H7 (cell line): ENCODE measurements around the gene TRAPPC11. TPM values are rescaled to one million over a fixed set of nuclear protein-coding genes. Genes with fewer than 3 reads are reported as not detected.
"Not testable (repeated sequence)": the region's sequence is repeated elsewhere in the genome, so short reads cannot be mapped to it uniquely, and the experiment has no call there.

ENCODE experiments used
- DNase-seq: peaks from one replicate; pipeline ENCODE4 v3.0.0; 2012
- H3K27me3 ChIP-seq: 2 replicates; pipeline ENCODE4 v1.6.0; 2011; ENCODE audit warnings: mild to moderate bottlenecking, low read length; ENCODE audit not compliant: control insufficient read depth, insufficient read depth
- H3K36me3 ChIP-seq: replicated peaks from 2 replicates; pipeline ENCODE4 v1.5.1; 2011; ENCODE audit warnings: low read length; ENCODE audit not compliant: control insufficient read depth, insufficient read depth
- H3K4me3 ChIP-seq: 2 replicates; pipeline ENCODE4 v1.5.1; 2011; ENCODE audit warnings: low read depth, mild to moderate bottlenecking, control low read depth, low read length, moderate library complexity; ENCODE audit not compliant: insufficient read depth
- total RNA-seq: library from RNA; depleted of rRNA; stranded (reverse); fragments of >200 nt; shearing (Covaris generic); gene quantifications from 2 replicates; pipeline ENCODE4 v1.2.3, GENCODE V29; 2014; rRNA removed

The TRAPPC11 gene
- total RNA-seq = 27.1 and 43.0 TPM in 2 replicates

DNA sequence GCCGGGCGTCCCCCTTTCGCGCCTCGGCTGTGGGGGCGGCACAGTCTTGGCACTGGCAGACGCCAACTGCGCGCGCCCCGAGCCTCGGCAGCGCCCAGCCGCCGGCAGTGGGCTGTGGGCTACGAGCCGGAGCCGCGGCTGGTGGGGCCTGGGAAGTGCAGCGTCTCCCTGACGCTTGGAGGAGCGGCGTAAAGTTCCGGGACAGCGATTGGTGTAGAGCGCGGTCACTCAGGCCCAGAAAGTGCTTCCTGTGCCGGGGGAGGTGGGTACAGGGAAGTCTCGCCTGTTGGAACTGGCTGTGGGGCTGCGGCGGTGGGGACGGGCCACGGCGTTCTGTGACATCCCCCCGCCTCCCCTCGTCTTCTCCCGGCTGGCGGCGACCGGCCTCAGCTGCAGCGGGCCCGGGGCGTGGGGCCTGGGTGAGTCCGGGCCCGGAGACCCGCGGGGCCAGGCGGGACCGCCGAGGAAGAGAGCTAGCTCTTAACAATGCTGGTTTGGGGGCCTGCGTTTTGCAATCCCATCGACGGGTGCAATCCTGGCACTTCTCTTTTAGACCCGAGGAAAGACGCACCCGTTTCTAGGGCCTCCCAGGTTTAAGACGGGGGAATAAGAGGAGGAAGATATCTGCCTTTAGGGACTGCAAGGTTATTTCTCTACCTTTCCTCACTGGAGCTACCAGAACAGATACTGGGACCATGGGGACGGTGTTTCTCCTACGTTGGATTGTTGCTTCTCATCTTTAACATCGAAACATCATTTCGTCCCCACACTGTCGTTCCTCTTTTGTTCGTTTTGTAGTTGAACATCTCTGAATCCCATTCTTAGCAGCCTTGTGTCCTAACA is at the start of gene TRAPPC11, which contains the start of gene RWDD4:
Gene TRAPPC11 (plus strand): TSS at position 265 of the 843 bp plus-strand sequence. CDS start 4,575 bp downstream, outside the sequence.
Gene RWDD4 (minus strand): TSS at position 157 of the 843 bp plus-strand sequence. CDS start 233 bp downstream, outside the sequence.
- DNase-seq = peak; percentile 98
- H3K4me3 ChIP-seq = peak within 1 kb of the TSS; percentile 72
- no peaks in the 10 kb centered on the region for H3K27me3 ChIP-seq
- H3K36me3 ChIP-seq = no peaks in the 10 kb centered on the region

GRCh38 chr4:183610033-183610432 is 49.1 kb upstream of the TRAPPC11 start:
- Histone ChIP-seq H3K4me3 (no peak overlapping the region), H3K27me3 (no peaks in the 10 kb centered on the region), H3K36me3 (no peaks in the 10 kb centered on the region)
- no peak for DNase-seq

DNA sequence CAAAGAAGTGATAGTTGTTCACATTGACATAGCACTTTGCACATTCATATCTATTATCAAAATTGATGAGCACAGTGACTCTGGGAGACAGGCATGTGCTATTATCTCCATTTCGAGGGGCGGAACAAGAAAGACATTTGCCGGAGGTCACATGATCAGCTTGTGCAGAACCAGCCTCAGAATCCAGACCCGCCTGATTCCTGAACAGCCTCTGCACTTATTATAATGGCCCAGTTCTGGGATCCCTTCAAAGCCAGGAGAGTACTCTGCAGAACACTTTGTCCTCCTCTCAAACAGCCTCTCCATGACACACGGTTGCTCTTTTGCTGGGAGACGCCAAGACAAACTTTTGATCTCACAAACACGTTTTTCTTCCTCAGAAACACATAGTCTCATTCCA is 48.5 kb upstream of the TRAPPC11 start:
- H3K27me3 ChIP-seq = no peaks in the 10 kb centered on the region
- H3K4me3 ChIP-seq = no peak overlapping the region
- no peak for DNase-seq
- H3K36me3 ChIP-seq = no peaks in the 10 kb centered on the region

- no peaks in the 10 kb centered on the region for H3K36me3 ChIP-seq
- H3K27me3 ChIP-seq = no peaks in the 10 kb centered on the region
- no peak for DNase-seq
- no peak overlapping the region for H3K4me3 ChIP-seq
These were observed 47.8 kb upstream of the TRAPPC11 start for GRCh38 chr4:183611210-183611830.

GRCh38 chr4:183612329-183613250 is 46.5 kb upstream of the TRAPPC11 start:
- DNase-seq = no peak
- no peaks in the 10 kb centered on the region for H3K36me3 ChIP-seq
- no peaks in the 10 kb centered on the region for H3K27me3 ChIP-seq

DNA sequence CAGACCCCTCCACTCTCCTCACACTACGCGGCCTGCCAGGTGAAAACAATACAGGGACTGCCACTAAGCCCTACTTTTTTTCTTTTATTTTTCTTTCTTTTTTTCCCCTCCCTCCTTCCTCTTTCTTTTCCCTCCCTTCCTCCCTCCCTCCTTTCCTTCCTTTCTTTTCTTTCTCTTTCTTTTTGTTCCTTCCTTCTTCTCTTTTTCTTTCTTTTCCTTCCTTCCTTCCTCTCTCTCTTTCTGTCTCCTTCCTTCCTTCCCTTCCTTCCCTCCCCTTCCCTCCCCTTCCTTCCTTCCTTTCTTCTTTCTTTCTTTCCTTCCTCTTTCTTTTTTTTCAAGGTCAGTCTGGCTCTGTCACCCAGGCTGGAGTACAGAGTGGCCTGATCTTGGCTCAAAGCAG is 42.0 kb upstream of the TRAPPC11 start:
- DNase-seq = no peak
- Histone ChIP-seq H3K36me3 (no peaks in the 10 kb centered on the region), H3K27me3 (no peaks in the 10 kb centered on the region), H3K4me3 (no peak overlapping the region)

More at GRCh38 chr4:183612329-183613250, 46.5 kb upstream of the TRAPPC11 start:
- no peak overlapping the region for H3K4me3 ChIP-seq

DNA sequence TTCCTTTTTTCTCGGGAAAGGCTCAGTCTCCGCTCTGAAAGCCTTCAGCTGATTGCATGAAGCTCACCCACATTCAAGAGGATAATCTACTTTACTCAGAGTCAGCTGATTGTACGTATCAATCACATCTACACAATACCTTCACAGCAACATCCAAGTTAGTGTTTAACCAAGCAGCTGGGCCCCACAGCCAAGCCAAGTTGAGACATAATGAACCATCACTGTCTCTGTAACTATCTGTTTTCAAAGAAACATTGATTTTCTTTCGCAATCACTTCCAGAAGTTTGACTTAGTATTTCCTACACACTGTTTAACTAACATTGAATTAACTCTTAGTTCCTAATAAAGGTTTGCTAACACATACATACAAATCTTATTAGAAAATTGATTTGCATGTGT is 40.4 kb upstream of the TRAPPC11 start:
- DNase-seq = no peak
- Histone ChIP-seq H3K4me3 (no peak overlapping the region), H3K36me3 (no peaks in the 10 kb centered on the region), H3K27me3 (no peaks in the 10 kb centered on the region)

GRCh38 chr4:183620421-183620820 is 38.7 kb upstream of the TRAPPC11 start:
- no peak for DNase-seq
- Histone ChIP-seq H3K27me3 (no peaks in the 10 kb centered on the region), H3K4me3 (no peak overlapping the region), H3K36me3 (no peaks in the 10 kb centered on the region)

DNA sequence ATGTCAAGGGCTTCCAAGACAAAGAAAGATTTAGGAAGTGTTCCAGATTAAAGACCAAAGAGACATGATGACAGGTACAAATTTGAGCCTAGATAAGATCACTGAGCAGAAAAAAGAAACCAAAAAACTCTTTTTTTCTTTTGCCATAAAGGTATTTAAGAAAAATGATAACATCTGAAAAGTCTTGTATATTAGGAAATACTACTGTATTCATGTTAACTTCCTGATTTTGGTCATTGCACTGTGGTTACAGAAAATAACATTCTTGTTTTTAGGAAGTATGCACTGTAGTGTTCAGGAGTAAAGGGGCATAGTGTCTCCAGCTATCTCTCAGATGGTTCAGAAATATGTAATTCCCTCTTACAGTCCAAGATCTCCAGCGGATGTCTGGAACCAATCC is 37.2 kb upstream of the TRAPPC11 start:
- no peaks in the 10 kb centered on the region for H3K36me3 ChIP-seq
- no peak for DNase-seq

GRCh38 chr4:183624548-183624947 is 34.5 kb upstream of the TRAPPC11 start:
- H3K27me3 ChIP-seq = no peaks in the 10 kb centered on the region
- H3K4me3 ChIP-seq = no peak overlapping the region
- DNase-seq = no peak
- H3K36me3 ChIP-seq = no peaks in the 10 kb centered on the region

More for the DNA sequence above, 37.2 kb upstream of the TRAPPC11 start:
- H3K27me3 ChIP-seq = no peaks in the 10 kb centered on the region
- no peak overlapping the region for H3K4me3 ChIP-seq

GRCh38 chr4:183626168-183626567 is 32.9 kb upstream of the TRAPPC11 start:
- Histone ChIP-seq H3K27me3 (no peaks in the 10 kb centered on the region), H3K4me3 (no peak overlapping the region), H3K36me3 (no peaks in the 10 kb centered on the region)
- no peak for DNase-seq

GRCh38 chr4:183627286-183627685 is 31.8 kb upstream of the TRAPPC11 start:
- DNase-seq, H3K36me3 ChIP-seq, H3K27me3 ChIP-seq, H3K4me3 ChIP-seq: not testable (repeated sequence)

DNA sequence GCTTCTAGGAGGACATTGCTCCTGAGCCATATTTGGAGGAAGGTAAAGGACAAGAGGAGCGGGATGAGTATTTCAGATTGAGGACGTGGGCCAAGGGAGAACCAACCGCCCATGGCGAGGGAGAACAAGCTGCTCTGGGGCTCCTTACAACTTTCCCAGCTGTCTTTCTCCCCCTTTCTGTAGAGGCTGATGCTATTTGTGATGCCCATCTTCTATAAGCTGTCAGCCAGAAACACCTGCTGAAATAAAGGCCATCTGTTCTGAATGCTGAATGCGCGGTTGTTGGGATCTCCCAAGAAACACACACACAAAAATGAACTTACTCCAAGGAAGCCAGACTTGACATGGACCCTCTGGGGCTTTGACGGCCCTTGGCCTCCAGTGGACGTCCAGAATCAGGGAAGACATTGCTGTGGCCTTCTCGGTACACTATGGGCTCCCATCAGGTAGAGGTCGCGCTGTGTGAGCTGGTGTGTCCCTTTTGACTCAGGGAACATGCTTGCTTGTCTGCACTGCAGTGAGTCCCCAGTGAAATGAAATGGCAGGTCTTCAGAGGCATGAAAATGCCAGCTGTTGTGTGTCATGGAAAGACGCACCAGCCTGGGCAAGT is 31.0 kb upstream of the TRAPPC11 start:
- Histone ChIP-seq H3K4me3 (no peak overlapping the region), H3K36me3 (no peaks in the 10 kb centered on the region), H3K27me3 (no peaks in the 10 kb centered on the region)
- no peak for DNase-seq
